ENCODE results near the gene RBPJL.
A peak's percentile ranks its signal among the peaks of the same experiment; 100 is the strongest.
"Not testable (repeated sequence)": the region's sequence is repeated elsewhere in the genome, so short reads cannot be mapped to it uniquely, and the experiment has no call there.

RBPJL gene

GRCh38 chr20:45342855-45343531 lies 36.4 kb downstream of the RBPJL start:
- DNase-seq (ENCODE audit: low read depth in 3 of 3): no peak

- DNase-seq (ENCODE audit: low read depth in 3 of 3): no peak
Measured at GRCh38 chr20:45343532-45344167, 37.0 kb downstream of the RBPJL start.

- no peak for DNase-seq (ENCODE audit: low read depth in 3 of 3)
Measured at GRCh38 chr20:45344168-45344860, 37.7 kb downstream of the RBPJL start.

GRCh38 chr20:45345104-45345936 lies 38.7 kb downstream of the RBPJL start:
- DNase-seq (ENCODE audit: low read depth in 3 of 3): no peak

- DNase-seq (ENCODE audit: low read depth in 3 of 3): peak in 1 of 3 experiments; percentile 9
Measured at GRCh38 chr20:45346291-45346718, 39.7 kb downstream of the RBPJL start.

- DNase-seq (ENCODE audit: low read depth in 3 of 3): no peak
Measured at GRCh38 chr20:45346851-45347250, 40.2 kb downstream of the RBPJL start.

- no peak for DNase-seq (ENCODE audit: low read depth in 3 of 3)
Measured at GRCh38 chr20:45347297-45347935, 40.8 kb downstream of the RBPJL start.

GRCh38 chr20:45347936-45348778 lies 41.5 kb downstream of the RBPJL start, which contains the start of gene SDC4:
TSS of gene SDC4 (minus strand) at chr20:45348424. CDS start at chr20:45348384, 40 bp downstream.
- peak; percentile 28 to 65 (median 53) for DNase-seq (ENCODE audit: low read depth in 3 of 3)

GRCh38 chr20:45350217-45350616 lies 43.6 kb downstream of the RBPJL start:
- DNase-seq (ENCODE audit: low read depth in 3 of 3): no peak

- not testable (repeated sequence) for DNase-seq (ENCODE audit: low read depth in 3 of 3)
Measured at GRCh38 chr20:45350795-45351194, 44.2 kb downstream of the RBPJL start.

GRCh38 chr20:45352729-45353128 lies 46.1 kb downstream of the RBPJL start:
- DNase-seq (ENCODE audit: low read depth in 3 of 3): no peak

- no peak for DNase-seq (ENCODE audit: low read depth in 3 of 3)
Measured at GRCh38 chr20:45353746-45354145, 47.1 kb downstream of the RBPJL start.

- DNase-seq (ENCODE audit: low read depth in 3 of 3): peak in 1 of 3 experiments; percentile 48
Measured at GRCh38 chr20:45354423-45355208, 48.0 kb downstream of the RBPJL start.

- no peak for DNase-seq (ENCODE audit: low read depth in 3 of 3)
Measured at GRCh38 chr20:45355209-45356084, 48.8 kb downstream of the RBPJL start.

GRCh38 chr20:45358282-45359068 lies 51.8 kb downstream of the RBPJL start:
- no peak for DNase-seq (ENCODE audit: low read depth in 3 of 3)

GRCh38 chr20:45359069-45359405 lies 52.4 kb downstream of the RBPJL start:
- no peak for DNase-seq (ENCODE audit: low read depth in 3 of 3)

- no peak for DNase-seq (ENCODE audit: low read depth in 3 of 3)
Measured at GRCh38 chr20:45359406-45360148, 52.9 kb downstream of the RBPJL start.
